ENCODE results near the gene VEPH1.

- TF ChIP-seq CTCF (conservative IDR thresholded peaks at IDR 0.05; ENCODE audit: low read depth, low read length) (no peak), EZH2 (IDR thresholded peaks at IDR 0.05; ENCODE audit: borderline replicate concordance, low read depth, low read length, poor library complexity, severe bottlenecking) (no peak)
Observed at GRCh38 chr3:157541506-157542236, 38.5 kb upstream of the VEPH1 start.

All from A673 (cell line).